HL-60/S4 (cell line): ENCODE measurements around the gene ZNF160.

Source experiments
- in situ Hi-C: fragments of 300-500 bp; cut with MboI; formaldehyde crosslinking; loops from 2 replicates; pipeline ENCODE4 v1.14.3; 2022; ENCODE audit warnings: low sequenced_read_pairs

Gene ZNF160

DNA sequence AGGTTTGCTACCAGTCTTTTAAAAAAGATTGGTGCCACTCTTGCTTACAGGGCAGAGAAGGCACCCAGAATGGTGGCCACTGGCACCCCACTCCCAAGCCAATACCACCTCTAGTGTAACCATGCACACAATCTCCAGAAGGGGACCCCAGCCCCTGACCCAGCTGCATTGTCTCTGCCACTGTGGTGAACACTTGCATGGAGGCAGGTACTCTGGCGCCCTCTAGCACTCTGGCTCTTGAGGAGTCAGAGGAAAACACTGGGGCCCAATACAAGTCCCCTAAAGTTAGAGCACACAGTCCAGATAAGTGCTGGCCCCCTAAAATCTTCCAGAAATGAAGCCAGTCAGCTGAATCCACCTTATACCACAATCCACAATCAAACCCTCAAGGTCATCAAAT is 83.5 kb downstream of the ZNF160 start:
- in situ Hi-C loops = no loop called here
